T47D (cell line): ENCODE data around the gene PPP3CB.

Source experiments
- DNase-seq, 2 experiments: peaks; one replicate each; pipeline versions ENCODE4 v3.0.0 to v3.0.0-alpha.2; 2011 to 2012; ENCODE audit warnings: low read depth in 1 of 2, low spot score in 1 of 2
- JUND ChIP-seq: IDR thresholded peaks from 2 replicates; pipeline ENCODE4 v1.6.1; 2012; ENCODE audit warnings: low read depth
- in situ Hi-C: cut with HindIII; loops from 2 replicates; pipeline ENCODE4 v1.10.0; 2016; ENCODE audit warnings: low sequenced_read_pairs, low pct_unique_long_range_greater_than_20kb

The PPP3CB gene

DNA sequence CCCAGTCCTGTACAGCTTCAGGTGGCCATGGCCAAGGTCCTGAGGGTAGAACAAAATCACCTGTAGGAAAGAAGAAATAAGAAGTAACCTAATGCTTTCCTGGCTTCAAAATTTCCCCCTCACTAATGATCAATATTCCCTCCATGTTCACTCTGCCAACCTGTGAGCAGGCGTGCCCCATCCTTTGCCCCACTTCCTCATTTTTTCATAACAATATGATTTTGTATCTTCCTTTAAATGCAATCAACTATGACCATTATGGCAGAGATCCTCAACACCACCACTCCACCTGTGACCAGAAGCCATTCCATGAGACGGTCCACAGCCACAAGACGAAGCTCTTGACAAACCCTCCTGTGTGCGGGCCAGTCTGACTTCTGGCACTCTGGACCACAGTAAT lies 69.5 kb downstream of the PPP3CB start:
- in situ Hi-C loops, result no loop called here
- TF ChIP-seq JUND, result no peak
- no peak for DNase-seq

- no peak for TF ChIP-seq JUND
- no peak for DNase-seq
- in situ Hi-C loops, result no loop called here
These were observed 71.3 kb downstream of the PPP3CB start for GRCh38 chr10:73424478-73424877.

GRCh38 chr10:73423309-73423708 lies 72.5 kb downstream of the PPP3CB start:
- TF ChIP-seq JUND, result no peak
- in situ Hi-C loops, result no loop called here

DNA sequence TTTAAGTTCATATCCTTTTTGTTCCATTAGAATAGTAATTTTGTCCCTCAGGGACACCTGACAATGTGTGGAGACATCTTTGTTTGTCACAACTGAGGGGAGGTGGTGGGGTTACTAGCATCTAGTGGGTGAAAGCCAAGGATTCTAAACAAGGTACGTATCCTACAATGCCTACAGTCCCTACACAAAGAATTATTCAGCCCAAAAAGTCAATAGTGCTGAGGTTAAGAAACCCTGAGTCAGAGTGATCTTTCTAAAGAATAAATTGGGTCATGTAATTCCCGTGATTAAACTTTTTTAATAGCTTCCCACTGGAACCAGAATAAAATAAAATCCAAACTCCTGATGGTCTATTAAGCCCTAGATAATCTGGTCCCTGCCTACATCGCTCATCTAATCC lies 79.3 kb downstream of the PPP3CB start:
- in situ Hi-C loops, result no loop called here
- no peak for DNase-seq
- TF ChIP-seq JUND, result no peak

More at GRCh38 chr10:73423309-73423708, 72.5 kb downstream of the PPP3CB start:
- DNase-seq, result no peak

DNA sequence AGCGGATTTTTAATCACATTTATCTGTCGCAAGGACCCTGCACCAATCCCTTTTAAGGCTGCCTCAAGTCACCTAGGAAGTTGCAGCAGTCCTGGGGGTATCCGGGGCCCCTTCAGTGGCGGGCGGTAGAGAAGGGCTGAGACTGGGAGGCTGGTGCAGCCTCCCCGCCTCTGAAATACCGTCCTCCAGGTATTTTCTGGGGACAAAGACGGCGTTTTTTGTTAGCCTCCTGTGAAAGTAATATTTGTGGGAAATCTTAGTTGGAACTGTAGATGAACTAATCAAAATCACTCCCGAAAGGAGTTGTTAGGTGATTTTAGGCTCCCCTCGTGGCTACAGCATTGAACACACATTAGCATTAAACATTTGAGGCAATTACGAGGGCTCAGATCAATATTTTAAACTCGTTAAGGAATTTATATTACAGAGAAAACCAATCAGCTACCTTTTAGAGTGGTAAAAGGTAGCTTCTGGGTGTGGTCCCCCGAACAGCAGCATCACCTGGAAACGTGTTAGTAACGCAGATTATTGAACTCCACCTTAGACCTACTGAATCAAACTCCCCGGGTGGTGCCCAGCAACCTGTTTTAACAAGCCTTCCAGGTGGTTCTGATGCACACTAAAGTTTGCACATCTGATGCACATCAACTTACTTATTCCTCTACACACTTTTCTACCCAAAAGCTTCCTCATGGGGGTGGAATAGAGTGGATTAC lies 81.4 kb downstream of the PPP3CB start:
- in situ Hi-C loops, result no loop called here
- DNase-seq, result peak in 1 of 2 experiments; percentile 15
- TF ChIP-seq JUND, result no peak

DNA sequence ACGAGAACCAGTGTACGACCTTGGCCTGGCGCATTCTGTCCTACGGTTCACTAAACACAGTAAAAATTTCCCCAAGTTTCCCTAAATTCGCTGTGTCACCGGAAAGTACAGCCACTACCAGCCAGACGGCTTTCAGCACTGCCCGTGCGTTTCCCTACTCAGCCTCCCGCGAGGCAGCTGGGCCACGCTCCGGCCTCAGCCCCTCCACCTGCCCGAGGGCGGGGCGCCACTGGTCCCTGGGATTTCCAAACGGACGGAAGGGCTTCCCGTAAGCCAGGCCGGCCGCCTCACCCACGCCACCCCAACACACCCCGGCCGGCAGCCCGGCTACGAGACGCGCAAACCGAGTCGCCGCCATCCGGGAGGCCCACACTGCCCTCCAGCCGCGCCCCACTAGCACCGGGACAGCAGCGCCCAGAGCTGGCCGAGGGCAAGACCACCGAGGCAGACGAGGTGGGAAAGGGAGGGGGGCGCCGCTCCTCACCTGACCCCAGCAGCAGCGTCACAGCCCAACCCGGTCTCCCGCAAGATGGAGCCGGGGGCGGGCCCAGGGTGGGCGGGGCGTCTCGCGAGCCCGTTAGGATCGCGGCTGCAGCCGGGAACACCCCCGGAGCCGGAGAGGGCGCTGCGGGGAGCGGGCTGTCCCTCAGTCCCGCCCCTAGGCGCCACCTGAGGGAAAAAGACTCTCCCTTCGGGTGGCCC lies 82.1 kb downstream of the PPP3CB start, which contains the start of gene ANXA7:
TSS of gene ANXA7 (minus strand) at position 531 of the 702 bp plus-strand sequence. CDS start 13,202 bp downstream, outside the sequence.
- in situ Hi-C loops, result no loop called here
- peak; percentile 94 to 95 for DNase-seq
- no peak for TF ChIP-seq JUND

- DNase-seq, result peak; percentile 46 to 85
- no peak for TF ChIP-seq JUND
- in situ Hi-C loops, result no loop called here
These were observed 82.7 kb downstream of the PPP3CB start for GRCh38 chr10:73413108-73413527.

GRCh38 chr10:73410897-73411296 lies 84.9 kb downstream of the PPP3CB start:
- in situ Hi-C loops, result no loop called here
- no peak for DNase-seq
- TF ChIP-seq JUND, result no peak

DNA sequence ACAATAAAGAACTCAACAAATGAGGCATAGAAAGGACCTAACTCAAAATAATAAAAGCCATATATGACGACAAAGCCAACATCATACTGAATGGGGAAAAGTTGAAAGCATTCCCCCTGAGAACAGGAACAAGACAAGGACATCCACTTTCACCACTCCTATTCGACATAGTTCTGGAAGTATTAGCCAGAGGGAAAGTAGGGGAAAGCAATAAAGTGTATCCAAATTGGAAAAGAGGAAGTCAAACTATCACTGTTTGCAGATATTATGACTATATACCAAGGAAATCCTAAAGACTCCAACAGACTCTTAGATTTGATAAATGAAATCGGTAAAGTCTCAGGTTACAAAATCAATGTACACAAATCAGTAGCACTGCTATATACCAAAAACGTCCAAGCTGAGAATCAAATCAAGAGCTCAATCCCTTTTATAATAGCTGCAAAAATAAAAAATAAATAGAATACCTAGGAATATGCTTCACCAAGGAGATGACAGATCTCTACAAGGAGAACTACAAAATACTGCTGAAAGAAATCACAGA lies 86.8 kb downstream of the PPP3CB start:
- TF ChIP-seq JUND, result no peak
- in situ Hi-C loops, result no loop called here
- DNase-seq, result no peak

DNA sequence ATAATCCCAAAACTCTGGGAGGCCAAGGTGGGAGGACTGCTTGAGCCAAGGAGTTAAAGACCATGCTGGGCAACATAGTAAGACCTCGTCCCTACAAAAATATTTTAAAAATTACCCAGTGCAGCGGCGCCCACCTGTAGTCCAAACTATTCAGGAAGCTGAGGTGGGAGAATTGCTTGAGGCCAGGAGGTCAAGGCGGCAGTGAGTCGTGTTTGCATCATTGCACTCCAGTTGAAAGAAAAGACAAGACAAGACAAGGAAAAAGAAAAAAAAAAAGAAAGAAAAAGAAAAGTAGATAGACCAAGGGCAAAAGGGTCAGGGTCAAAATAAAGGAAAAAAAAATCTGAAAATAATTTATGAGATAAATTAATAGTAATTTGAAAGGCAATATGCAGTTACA lies 87.8 kb downstream of the PPP3CB start:
- in situ Hi-C loops, result no loop called here
- no peak for TF ChIP-seq JUND
- DNase-seq, result no peak

DNA sequence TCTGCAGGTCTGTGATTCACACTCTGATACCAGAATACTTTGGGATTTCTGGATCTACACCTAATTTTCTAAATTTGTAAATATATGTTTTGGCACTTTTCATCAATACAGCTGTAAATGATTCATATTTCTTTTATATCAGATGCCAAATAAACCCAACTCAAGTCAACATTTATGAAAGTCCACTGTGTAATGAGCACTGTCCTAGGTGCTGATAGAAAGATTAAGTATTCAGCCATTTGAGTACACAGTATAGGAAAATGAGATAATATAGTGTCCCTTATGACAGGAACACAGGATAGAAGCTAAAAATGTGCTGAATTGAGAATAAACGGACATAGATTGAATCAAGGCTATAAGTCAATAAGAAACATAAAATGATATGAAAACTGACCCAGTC lies 88.3 kb downstream of the PPP3CB start:
- in situ Hi-C loops, result no loop called here
- DNase-seq, result peak in 1 of 2 experiments; percentile 7
- TF ChIP-seq JUND, result no peak

DNA sequence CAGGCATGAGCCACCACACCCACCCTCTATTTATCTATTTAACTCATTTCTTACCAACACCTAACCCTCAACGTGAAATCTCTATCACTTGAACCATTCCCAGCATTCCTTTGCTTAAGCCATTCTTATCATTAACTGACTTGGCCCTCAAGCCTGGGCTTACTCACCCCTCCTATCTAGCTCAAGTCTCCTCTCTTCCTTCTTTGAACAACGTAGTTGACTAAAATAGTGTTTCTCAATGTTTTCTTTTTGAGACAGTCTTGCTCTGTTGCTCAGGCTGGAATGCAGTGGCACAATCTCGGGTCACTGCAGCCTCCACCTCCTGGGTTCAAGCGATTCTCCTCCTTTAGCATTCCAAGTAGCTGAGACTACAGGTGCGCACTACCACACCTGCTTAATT lies 89.0 kb downstream of the PPP3CB start:
- no peak for DNase-seq
- TF ChIP-seq JUND, result no peak
- in situ Hi-C loops, result no loop called here

GRCh38 chr10:73405556-73405955 lies 90.3 kb downstream of the PPP3CB start:
- in situ Hi-C loops, result no loop called here
- no peak for DNase-seq
- TF ChIP-seq JUND, result no peak
